HG03175 (cell line): Measurements from ENCODE around the gene CIC.

Experiments
- ATAC-seq: cut with Tn5 transposase; IDR thresholded peaks from one replicate; pipeline ENCODE4 v1.9.1; 2021; ENCODE audit warnings: mild to moderate bottlenecking, moderate library complexity; ENCODE audit not compliant: unreplicated experiment

Gene CIC

GRCh38 chr19:42242512-42243409 lies 26.3 kb upstream of the CIC start, which contains the start of gene GSK3A:
TSS of gene GSK3A (minus strand) at chr19:42242602. CDS start at chr19:42242465, 137 bp downstream.
- peak; percentile 66 for ATAC-seq

GRCh38 chr19:42244347-42245220 lies 24.5 kb upstream of the CIC start:
- peak; percentile 39 for ATAC-seq

- ATAC-seq, result no peak
Observed at GRCh38 chr19:42245231-42245630, 23.8 kb upstream of the CIC start.

GRCh38 chr19:42246143-42246921 lies 22.7 kb upstream of the CIC start:
- ATAC-seq, result no peak

GRCh38 chr19:42246922-42247639 lies 22.0 kb upstream of the CIC start:
- ATAC-seq, result no peak

- no peak for ATAC-seq
Observed at GRCh38 chr19:42247640-42248199, 21.3 kb upstream of the CIC start.

GRCh38 chr19:42248270-42249148 lies 20.5 kb upstream of the CIC start:
- ATAC-seq, result no peak

GRCh38 chr19:42249149-42249750 lies 19.8 kb upstream of the CIC start:
- ATAC-seq, result no peak

GRCh38 chr19:42249769-42250168 lies 19.3 kb upstream of the CIC start:
- no peak for ATAC-seq

GRCh38 chr19:42250183-42250665 lies 18.8 kb upstream of the CIC start:
- no peak for ATAC-seq

GRCh38 chr19:42250666-42251531 lies 18.2 kb upstream of the CIC start:
- ATAC-seq, result no peak

- ATAC-seq, result no peak
Observed at GRCh38 chr19:42251572-42252358, 17.3 kb upstream of the CIC start.

- ATAC-seq, result no peak
Observed at GRCh38 chr19:42252365-42253244, 16.4 kb upstream of the CIC start.

- ATAC-seq, result peak; percentile 23
Observed at GRCh38 chr19:42253245-42254088, 15.6 kb upstream of the CIC start.
